Colonic mucosa (tissue), 4 donors: Measurements from ENCODE around the gene SRGAP2B. TPM values are rescaled to one million over a fixed set of nuclear protein-coding genes. Genes with fewer than 3 reads are reported as not detected.
"Not testable (repeated sequence)": the region's sequence is repeated elsewhere in the genome, so short reads cannot be mapped to it uniquely, and the experiment has no call there.

ENCODE experiments used
- DNase-seq: peaks from one replicate; pipeline ENCODE4 v3.0.0-alpha.2; 2020
- H3K27ac ChIP-seq: fragments of 200-600 bp; one replicate; pipeline ENCODE4 v1.8.0; 2021
- H3K27me3 ChIP-seq: fragments of 200-600 bp; one replicate; pipeline ENCODE4 v1.8.0; 2021
- H3K36me3 ChIP-seq: fragments of 200-600 bp; one replicate; pipeline ENCODE4 v1.8.0; 2021
- H3K4me1 ChIP-seq: fragments of 200-600 bp; one replicate; pipeline ENCODE4 v1.8.0; 2021; ENCODE audit warnings: mild to moderate bottlenecking
- H3K4me3 ChIP-seq: fragments of 200-600 bp; one replicate; pipeline ENCODE4 v1.8.0; 2021
- H3K9ac ChIP-seq, 2 donors: one replicate each; pipeline ENCODE4 v1.7.0; 2013; ENCODE audit warnings: control low read depth in 2 of 2, low read depth in 2 of 2, low read length in 2 of 2
- H3K9me3 ChIP-seq: fragments of 200-600 bp; one replicate; pipeline ENCODE4 v1.8.0; 2021
- intact Hi-C: fragments of 100-400 bp; cut with DNase I; formaldehyde crosslinking; loops from one replicate; pipeline ENCODE4 v1.14.1; 2022
- total RNA-seq, 2 donors: library from RNA; stranded (reverse); fragmentation: NEBNext Ultra II Directional in 1 of 2; extraction: Animal tissue kit (Norgen Biotek cat#: 25700) in 1 of 2; gene quantifications; one replicate each; pipeline ENCODE4 v1.2.1, GENCODE V29; 2021
- donor health status: healthy.
- donor health status: DM: no; HTN: no; CAD: no.
- donor health status: DM: no; HTN: no; CAD: no.

The SRGAP2B gene
- total RNA-seq, 2 donors from 2014 or later, result 8.4 to 11.5 TPM

DNA sequence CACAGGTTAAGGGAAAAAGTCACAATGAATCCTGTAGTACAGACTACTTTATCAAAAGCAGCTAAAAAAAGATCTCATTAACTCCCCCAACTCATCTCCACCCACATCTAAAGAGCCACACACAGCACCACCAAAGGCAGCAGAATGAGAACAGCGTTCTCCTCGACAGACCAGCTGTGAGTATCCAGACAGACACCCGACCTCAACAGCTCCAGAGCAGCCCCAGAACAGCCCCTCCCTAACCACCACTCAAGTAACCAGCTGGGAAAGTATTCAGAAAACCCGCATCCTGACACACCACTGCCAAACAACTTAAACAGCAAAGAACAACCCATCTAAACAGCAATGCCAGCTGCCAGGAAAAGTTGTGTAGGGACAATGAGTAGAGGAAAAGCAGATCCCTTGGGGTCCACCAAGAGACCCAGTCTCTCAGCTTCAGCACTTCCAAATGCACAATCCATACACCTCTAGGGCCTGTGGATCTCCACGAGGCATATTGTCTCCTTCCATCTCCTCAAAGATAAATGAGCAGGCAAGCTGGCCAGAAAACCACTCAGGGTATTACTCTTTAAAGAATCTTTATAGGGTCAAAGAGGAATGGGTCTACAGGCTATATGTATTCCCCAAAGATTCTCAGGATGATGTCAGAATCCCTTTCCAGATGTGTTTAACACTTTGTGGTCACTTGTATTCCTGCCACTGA lies 49.4 kb downstream of the SRGAP2B start:
- H3K27ac ChIP-seq, DNase-seq, H3K9me3 ChIP-seq, H3K36me3 ChIP-seq, intact Hi-C loops, H3K4me1 ChIP-seq, H3K27me3 ChIP-seq, H3K9ac ChIP-seq, H3K4me3 ChIP-seq: not testable (repeated sequence)

DNA sequence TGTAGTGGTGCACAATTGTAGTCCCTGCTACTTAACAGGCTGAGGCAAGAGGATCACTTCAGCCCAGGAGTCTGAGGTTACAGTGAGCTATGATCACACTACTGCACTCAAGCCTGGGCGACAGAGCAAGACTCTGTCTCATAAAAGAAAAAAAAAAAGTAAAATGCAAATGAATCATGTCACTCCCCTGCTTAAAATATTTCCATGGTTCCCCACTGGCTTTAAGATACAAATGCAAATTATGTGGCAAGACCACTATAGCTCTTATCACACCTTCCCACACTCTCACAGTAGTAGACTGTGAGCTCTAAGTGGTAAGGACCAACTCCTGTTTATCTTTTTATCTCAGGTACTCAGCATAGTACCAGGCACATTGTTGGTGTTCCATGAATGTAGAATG lies 53.6 kb downstream of the SRGAP2B start:
- H3K27me3 ChIP-seq, H3K4me3 ChIP-seq, DNase-seq: not testable (repeated sequence)

DNA sequence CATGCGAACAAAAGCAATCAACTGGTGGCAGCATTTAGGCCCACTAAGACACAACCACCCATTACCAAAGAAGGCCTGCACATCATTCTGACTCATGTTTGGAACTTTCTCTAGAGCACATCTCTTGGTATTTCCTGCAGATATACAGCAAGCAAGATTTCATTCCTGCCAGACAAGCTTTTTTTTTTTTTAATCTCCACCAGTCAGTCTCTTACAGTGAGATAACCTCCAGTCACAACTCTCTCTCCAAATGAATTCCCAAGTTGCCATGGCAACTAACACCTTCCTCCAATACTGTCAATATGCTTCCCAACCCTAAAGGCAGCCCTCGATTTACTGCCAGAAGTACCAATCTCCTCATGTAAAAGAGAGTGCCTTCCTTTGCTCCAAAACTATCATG lies 59.1 kb downstream of the SRGAP2B start:
- H3K27ac ChIP-seq, H3K9ac ChIP-seq, DNase-seq, H3K36me3 ChIP-seq, intact Hi-C loops, H3K9me3 ChIP-seq, H3K4me3 ChIP-seq, H3K4me1 ChIP-seq, H3K27me3 ChIP-seq: not testable (repeated sequence)

More for the DNA sequence above, 53.6 kb downstream of the SRGAP2B start:
- H3K27ac ChIP-seq, H3K9me3 ChIP-seq, intact Hi-C loops, H3K36me3 ChIP-seq, H3K4me1 ChIP-seq, H3K9ac ChIP-seq: not testable (repeated sequence)

DNA sequence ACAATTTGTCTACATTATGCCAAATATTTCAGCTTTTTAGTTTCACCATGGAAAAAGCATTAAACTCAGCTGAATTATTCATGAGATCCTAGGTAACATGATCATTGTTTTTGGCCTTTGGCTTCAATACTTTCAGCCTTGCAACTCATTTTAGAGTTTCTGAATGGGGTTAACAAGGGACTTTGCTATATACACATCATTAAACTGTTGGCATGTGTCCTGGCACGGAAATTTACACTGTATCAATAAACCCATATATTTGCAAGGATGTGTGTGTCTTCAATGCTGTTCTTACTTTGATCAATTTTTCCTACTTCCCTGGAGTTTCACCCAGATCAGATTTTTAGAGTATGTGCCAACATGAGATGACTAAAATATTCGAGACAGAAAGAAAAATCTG lies 61.6 kb downstream of the SRGAP2B start:
- intact Hi-C loops, H3K27ac ChIP-seq, DNase-seq, H3K9me3 ChIP-seq, H3K4me1 ChIP-seq, H3K4me3 ChIP-seq, H3K36me3 ChIP-seq, H3K9ac ChIP-seq, H3K27me3 ChIP-seq: not testable (repeated sequence)

DNA sequence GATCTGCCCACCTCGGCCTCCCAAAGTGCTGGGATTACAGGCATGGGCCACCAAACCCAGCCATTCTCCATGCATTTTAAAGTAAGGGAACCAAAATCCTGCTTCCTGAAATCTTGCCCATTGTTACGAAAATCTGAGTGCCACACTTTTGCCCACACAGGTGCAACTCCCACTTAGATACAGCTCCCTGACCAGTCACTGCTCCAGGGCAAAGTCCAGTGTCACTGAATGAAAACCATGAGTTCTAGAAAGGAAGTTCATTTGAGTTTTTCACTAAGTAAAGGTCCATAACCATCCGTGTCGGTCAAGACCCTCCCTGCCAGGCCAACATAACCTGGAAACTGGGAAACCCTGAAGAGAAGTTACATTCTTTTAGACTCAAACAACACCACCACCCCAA lies 67.9 kb downstream of the SRGAP2B start:
- intact Hi-C loops, H3K36me3 ChIP-seq, H3K9me3 ChIP-seq, H3K4me1 ChIP-seq, H3K9ac ChIP-seq, H3K27me3 ChIP-seq, H3K27ac ChIP-seq, H3K4me3 ChIP-seq, DNase-seq: not testable (repeated sequence)

DNA sequence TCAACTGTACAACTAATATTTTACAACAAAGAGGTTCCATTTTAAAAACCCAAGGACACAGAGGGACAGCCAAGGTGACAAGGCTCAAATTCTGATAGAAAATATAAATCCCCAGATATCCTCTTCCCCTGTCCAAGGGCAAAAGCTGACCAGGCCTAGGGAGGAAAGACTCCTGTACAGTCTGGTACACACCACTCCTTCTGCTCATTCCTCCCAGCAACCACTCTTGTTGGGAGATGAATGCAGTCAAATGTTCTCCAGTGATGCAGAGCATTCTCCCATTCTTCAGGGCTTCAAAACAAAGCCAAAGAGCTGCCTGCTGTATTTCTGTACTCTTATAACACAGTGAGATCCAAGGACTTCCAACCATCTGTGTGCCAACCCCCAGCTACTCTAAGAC lies 69.8 kb downstream of the SRGAP2B start:
- H3K27me3 ChIP-seq, DNase-seq, H3K27ac ChIP-seq, H3K4me3 ChIP-seq, H3K9me3 ChIP-seq, H3K36me3 ChIP-seq, H3K4me1 ChIP-seq, intact Hi-C loops, H3K9ac ChIP-seq: not testable (repeated sequence)

DNA sequence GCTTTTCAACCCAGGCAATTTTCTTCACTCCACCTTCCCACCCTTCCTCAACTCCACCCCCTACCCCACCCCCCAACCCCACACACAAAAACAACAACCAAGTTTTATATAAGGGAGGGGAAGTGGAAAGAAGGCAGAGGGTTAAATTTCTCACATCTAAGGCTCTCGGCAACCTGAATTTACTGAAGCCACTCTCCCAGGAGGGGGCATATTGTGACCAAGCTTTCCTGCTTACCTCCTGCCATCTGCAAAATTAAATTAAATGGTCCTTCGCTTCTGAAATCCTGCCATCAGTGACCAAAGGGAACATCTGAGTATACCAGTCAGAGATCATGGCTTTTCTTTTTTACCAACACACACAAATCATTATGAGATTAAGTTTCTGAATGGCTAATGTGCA lies 72.9 kb downstream of the SRGAP2B start:
- H3K9ac ChIP-seq, H3K4me3 ChIP-seq, H3K27ac ChIP-seq, intact Hi-C loops, H3K36me3 ChIP-seq, H3K27me3 ChIP-seq, H3K4me1 ChIP-seq, DNase-seq, H3K9me3 ChIP-seq: not testable (repeated sequence)

DNA sequence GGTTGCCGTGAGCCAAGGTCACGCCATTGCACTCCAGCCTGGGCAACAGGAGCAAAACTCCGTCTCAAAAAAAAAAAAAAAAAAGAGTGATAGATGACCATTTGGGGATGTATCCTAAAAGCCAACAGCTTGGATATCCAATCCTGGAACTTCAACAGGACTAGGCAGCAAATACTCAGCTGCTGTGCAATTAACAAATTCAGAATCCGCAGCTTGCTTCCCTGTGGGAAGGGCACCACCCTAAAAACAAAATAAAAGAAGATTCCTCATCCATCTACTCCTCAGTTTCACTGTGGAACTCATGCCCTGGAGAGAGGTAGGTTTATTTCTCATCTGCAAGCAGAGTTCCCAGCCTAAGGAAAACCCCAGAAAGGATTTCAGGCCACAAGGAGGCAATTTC lies 73.4 kb downstream of the SRGAP2B start:
- intact Hi-C loops, H3K27me3 ChIP-seq, H3K36me3 ChIP-seq, H3K9ac ChIP-seq, H3K9me3 ChIP-seq, DNase-seq, H3K27ac ChIP-seq, H3K4me3 ChIP-seq, H3K4me1 ChIP-seq: not testable (repeated sequence)

DNA sequence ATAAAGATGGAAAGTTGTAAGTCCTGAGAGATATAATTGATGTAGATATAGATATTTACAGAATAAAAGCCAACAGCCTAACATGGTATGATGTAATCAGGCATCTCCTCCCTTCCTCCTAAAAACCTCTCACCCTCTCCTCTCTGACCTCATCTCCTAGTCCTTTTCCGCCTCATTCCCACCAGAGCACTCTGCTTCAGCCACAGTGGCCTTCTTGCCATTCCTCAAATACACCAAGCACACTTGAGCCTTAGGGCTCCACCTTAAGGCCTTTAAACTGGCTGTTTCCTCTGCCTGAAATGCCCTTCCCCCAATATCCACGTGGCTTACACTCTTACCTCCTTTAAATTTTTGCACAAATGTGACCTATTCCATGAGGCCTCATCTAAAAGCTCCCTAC lies 75.4 kb downstream of the SRGAP2B start:
- H3K9me3 ChIP-seq, H3K4me3 ChIP-seq, intact Hi-C loops, DNase-seq, H3K4me1 ChIP-seq, H3K9ac ChIP-seq, H3K27me3 ChIP-seq, H3K27ac ChIP-seq, H3K36me3 ChIP-seq: not testable (repeated sequence)

DNA sequence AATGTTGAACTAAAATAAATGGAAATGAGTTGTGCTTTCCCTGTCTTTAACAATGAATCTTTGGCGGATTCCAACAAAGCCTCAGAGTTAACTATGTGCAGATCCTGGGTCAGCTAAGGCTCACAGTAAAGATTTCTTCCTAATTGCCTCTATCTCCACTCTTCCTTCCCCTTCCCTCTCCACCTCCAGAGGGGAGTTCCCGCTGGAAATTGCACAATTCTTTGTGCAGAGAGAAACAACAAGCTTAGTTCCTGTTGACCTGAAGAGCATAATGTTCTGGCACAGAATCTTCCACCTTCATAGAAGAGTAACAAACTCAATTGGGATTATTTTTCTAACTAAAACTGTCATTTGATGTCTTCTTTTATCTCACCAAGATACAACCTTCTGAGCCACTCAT lies 77.4 kb downstream of the SRGAP2B start:
- H3K27me3 ChIP-seq, H3K4me3 ChIP-seq, H3K4me1 ChIP-seq, H3K9me3 ChIP-seq, intact Hi-C loops, DNase-seq, H3K27ac ChIP-seq, H3K9ac ChIP-seq, H3K36me3 ChIP-seq: not testable (repeated sequence)

DNA sequence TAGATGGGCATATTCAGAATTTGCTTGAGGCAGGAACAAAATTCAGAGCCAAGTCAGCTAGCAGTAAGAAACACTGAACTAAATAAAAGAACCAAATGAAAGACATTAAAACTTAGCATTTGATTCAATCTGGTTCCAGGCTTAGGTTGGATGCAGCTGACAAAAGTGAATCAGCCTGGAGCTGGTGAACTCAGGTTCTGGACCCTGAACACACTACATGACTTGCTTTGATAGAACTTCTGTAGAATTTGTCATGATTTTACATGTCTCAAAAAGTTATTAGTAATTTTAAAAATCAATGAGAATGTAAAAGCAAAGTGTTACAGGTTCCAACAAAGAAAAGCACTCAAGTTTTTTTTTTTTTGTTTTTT lies 78.7 kb downstream of the SRGAP2B start:
- H3K4me3 ChIP-seq, H3K27me3 ChIP-seq, H3K9ac ChIP-seq, H3K4me1 ChIP-seq, intact Hi-C loops, H3K36me3 ChIP-seq, H3K9me3 ChIP-seq, DNase-seq, H3K27ac ChIP-seq: not testable (repeated sequence)

DNA sequence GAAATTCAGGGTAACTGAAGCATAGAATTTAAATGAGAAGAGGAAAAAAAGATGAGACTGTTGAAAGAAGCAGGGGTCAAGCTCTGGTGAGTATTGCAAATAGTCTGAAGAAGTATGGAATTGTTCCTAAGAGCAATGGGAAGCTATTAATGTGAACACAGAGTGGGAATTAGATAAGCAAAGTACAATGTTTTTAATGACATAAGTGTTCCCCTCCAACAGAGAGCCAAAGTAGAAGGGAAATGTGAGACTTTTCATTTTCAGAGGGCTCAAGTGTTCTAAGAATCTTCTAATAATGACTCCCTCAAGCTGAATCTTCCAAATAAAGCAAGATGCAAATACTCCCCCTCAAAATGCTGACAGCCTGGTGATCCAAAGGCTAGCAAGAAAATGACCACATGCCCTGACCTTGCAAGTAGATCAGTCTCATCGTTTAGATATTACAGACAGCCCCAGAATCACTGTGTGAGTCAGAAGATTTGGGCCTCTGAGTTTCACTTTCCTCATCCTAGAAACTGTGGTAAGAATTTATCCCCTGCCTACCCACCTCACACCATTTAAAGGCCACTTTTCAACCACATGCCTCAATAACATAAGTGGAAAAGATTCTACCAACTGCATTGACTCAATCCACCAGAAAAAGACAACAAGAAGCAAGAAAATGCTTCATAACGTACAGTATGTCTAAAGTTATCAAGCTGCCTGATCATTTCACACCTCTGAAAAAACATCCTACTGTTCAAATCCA lies 79.2 kb downstream of the SRGAP2B start:
- H3K4me1 ChIP-seq, intact Hi-C loops, H3K4me3 ChIP-seq, H3K27me3 ChIP-seq, H3K36me3 ChIP-seq, DNase-seq, H3K27ac ChIP-seq, H3K9ac ChIP-seq, H3K9me3 ChIP-seq: not testable (repeated sequence)

DNA sequence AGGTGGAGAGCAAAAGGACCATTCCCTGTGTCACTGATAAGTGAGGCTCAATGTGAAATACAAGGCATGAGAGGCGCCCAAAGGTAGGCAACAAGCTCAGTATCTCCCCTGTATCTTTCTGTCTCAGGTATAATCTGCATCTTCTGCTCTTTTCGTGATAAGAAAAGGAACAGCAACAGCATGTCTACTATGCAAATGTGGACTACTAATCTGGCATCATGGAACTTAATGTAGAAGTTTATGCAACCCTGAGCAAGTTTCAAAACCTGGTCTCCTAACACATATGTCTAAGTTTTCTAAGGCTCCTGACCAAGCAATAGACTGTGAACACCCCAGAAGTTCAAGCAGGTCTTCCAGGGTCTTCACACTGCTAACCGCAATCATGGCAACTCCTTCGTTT lies 81.8 kb downstream of the SRGAP2B start:
- intact Hi-C loops, H3K4me3 ChIP-seq, DNase-seq, H3K36me3 ChIP-seq, H3K27ac ChIP-seq, H3K4me1 ChIP-seq, H3K9ac ChIP-seq, H3K27me3 ChIP-seq, H3K9me3 ChIP-seq: not testable (repeated sequence)

DNA sequence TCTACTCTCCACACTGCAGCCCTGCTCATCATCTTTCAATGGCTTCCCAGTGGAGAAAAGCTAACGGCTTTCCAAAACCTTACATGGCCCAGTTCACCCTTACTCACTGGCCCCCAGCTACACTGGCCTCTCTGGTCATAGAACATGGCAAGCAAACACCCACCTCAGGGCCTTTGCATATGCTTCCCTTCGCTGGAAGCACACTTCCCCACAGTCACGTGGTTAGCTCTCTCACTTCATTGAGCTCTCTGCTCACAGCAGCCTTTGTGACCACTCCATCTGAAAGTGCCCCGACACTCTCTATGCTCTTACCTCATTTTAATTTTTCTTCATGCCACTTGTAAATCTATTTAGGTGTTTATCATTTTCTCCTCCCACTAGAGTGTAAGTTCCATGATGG lies 83.3 kb downstream of the SRGAP2B start:
- H3K4me1 ChIP-seq, H3K27ac ChIP-seq, H3K9ac ChIP-seq, intact Hi-C loops, H3K9me3 ChIP-seq, DNase-seq, H3K36me3 ChIP-seq, H3K4me3 ChIP-seq, H3K27me3 ChIP-seq: not testable (repeated sequence)
